CD14-positive monocyte (primary cell): ENCODE results near the gene GLTP. TPM values are rescaled to one million over a fixed set of nuclear protein-coding genes. Genes with fewer than 3 reads are reported as not detected.

ENCODE experiments used
- DNase-seq, 3 donors: peaks; one replicate each; pipeline ENCODE4 v3.0.0-alpha.2; 2011 to 2022
- H2AFZ ChIP-seq: 2 replicates; pipeline ENCODE4 v1.6.0; 2012; ENCODE audit warnings: mild to moderate bottlenecking, low read depth, low read length, inconsistent platforms; ENCODE audit not compliant: insufficient read depth, poor library complexity, severe bottlenecking
- H3K27ac ChIP-seq, 2 donors: 1 replicate in 1 of 2; 2 replicates in 1 of 2; pipeline ENCODE4 v1.5.1; 2012 to 2013; ENCODE audit warnings: low read length in 2 of 2, control low read depth in 1 of 2, inconsistent platforms in 1 of 2, low read depth in 1 of 2, mild to moderate bottlenecking in 1 of 2
- H3K27me3 ChIP-seq, 2 donors: one replicate each; pipeline versions ENCODE4 v1.6.0 to v1.6.1; 2011 to 2013; ENCODE audit warnings: low read length in 2 of 2; ENCODE audit not compliant: control insufficient read depth in 2 of 2, insufficient read depth in 2 of 2
- H3K36me3 ChIP-seq, 2 donors: replicated peaks in 1 of 2; 1 replicate in 1 of 2; 2 replicates in 1 of 2; pipeline versions ENCODE4 v1.5.1 to v1.6.1; 2012 to 2013; ENCODE audit warnings: low read length in 2 of 2, control low read depth in 1 of 2, inconsistent platforms in 1 of 2, mild to moderate bottlenecking in 1 of 2; ENCODE audit not compliant: insufficient read depth in 2 of 2, control insufficient read depth in 1 of 2
- H3K4me1 ChIP-seq, 2 donors: 1 replicate in 1 of 2; 2 replicates in 1 of 2; pipeline versions ENCODE4 v1.5.1 to v1.6.1; 2012 to 2013; ENCODE audit warnings: low read length in 2 of 2, control low read depth in 1 of 2, inconsistent platforms in 1 of 2, mild to moderate bottlenecking in 1 of 2, moderate library complexity in 1 of 2; ENCODE audit not compliant: insufficient read depth in 2 of 2, control insufficient read depth in 1 of 2
- H3K4me2 ChIP-seq: replicated peaks from 2 replicates; pipeline ENCODE3; 2012; ENCODE audit warnings: low read length, moderate library complexity, mild to moderate bottlenecking; ENCODE audit not compliant: poor library complexity, severe bottlenecking; ENCODE audit errors: extremely low read depth
- H3K4me3 ChIP-seq, 3 experiments: fragments of 200-600 bp in 1 of 3; sonication (generic) in 1 of 3; replicated peaks in 1 of 3; 1 replicate in 2 of 3; 2 replicates in 1 of 3; pipeline ENCODE4 v1.5.1; 2011 to 2013; ENCODE audit warnings: low read length in 3 of 3, mild to moderate bottlenecking in 3 of 3, control low read depth in 2 of 3, low read depth in 2 of 3, inconsistent platforms in 1 of 3, moderate library complexity in 1 of 3
- H3K79me2 ChIP-seq: 2 replicates; pipeline ENCODE4 v1.6.0; 2012; ENCODE audit warnings: mild to moderate bottlenecking, control low read depth, inconsistent platforms, low read length, moderate library complexity; ENCODE audit not compliant: insufficient read depth
- H3K9ac ChIP-seq: 2 replicates; pipeline ENCODE4 v1.6.0; 2017; ENCODE audit warnings: low read length, mild to moderate bottlenecking; ENCODE audit not compliant: insufficient read depth, poor library complexity, severe bottlenecking
- H3K9me3 ChIP-seq, 2 donors: replicated peaks in 1 of 2; 1 replicate in 1 of 2; 2 replicates in 1 of 2; pipeline versions ENCODE4 v1.5.1 to v1.6.1; 2012 to 2013; ENCODE audit warnings: low read length in 2 of 2, control low read depth in 1 of 2; ENCODE audit not compliant: control insufficient read depth in 1 of 2, insufficient read depth in 1 of 2
- H4K20me1 ChIP-seq: 2 replicates; pipeline ENCODE4 v1.6.0; 2012; ENCODE audit warnings: mild to moderate bottlenecking, low read length, control low read depth, moderate library complexity; ENCODE audit not compliant: insufficient read depth
- H3K27ac Mint-ChIP-seq, 7 donors: one replicate each; pipeline ENCODE4 v1.8.0; 2020; ENCODE audit warnings: mild to moderate bottlenecking in 7 of 7, mixed read lengths in 7 of 7, moderate library complexity in 6 of 7, inconsistent platforms in 2 of 7
- H3K27me3 Mint-ChIP-seq, 3 donors: one replicate each; pipeline ENCODE4 v1.8.0; 2021 to 2022; ENCODE audit warnings: low read depth in 3 of 3, mild to moderate bottlenecking in 3 of 3, mixed read lengths in 3 of 3, moderate library complexity in 3 of 3, inconsistent platforms in 1 of 3
- H3K36me3 Mint-ChIP-seq, 2 donors: one replicate each; pipeline ENCODE4 v1.8.0; 2020; ENCODE audit warnings: mixed read lengths in 2 of 2, inconsistent platforms in 1 of 2, mild to moderate bottlenecking in 1 of 2
- H3K4me1 Mint-ChIP-seq: one replicate; pipeline ENCODE4 v1.8.0; 2020; ENCODE audit warnings: mild to moderate bottlenecking, mixed read lengths
- H3K4me3 Mint-ChIP-seq, 2 donors: one replicate each; pipeline ENCODE4 v1.8.0; 2020; ENCODE audit warnings: mild to moderate bottlenecking in 2 of 2, mixed read lengths in 2 of 2, moderate library complexity in 1 of 2
- H3K9me3 Mint-ChIP-seq, 7 donors: one replicate each; pipeline ENCODE4 v1.8.0; 2020 to 2022; ENCODE audit warnings: mixed read lengths in 7 of 7, mild to moderate bottlenecking in 6 of 7, moderate library complexity in 6 of 7, inconsistent platforms in 2 of 7
- WGBS: methylation state at CpG from one replicate; pipeline ENCODE4 v1.1.5; 2013; ENCODE audit warnings: missing lambda C conversion rate; ENCODE audit not compliant: insufficient coverage; 5-methylcytosine and 5-hydroxymethylcytosine counted together
- intact Hi-C, 2 donors: fragments of 100-400 bp; cut with micrococcal nuclease; formaldehyde crosslinking; loops; one replicate each; pipeline versions ENCODE4 v1.15.0 to v1.15.1; 2023
- polyA plus RNA-seq, 3 donors: library from polyadenylated mRNA; depleted of rRNA in 1 of 3; unstranded in 2 of 3; stranded (reverse) in 1 of 3; fragments of 300-500 nt in 2 of 3; fragments of >200 nt in 1 of 3; fragmentation: Illumina TruSeq in 2 of 3; gene quantifications; 1 replicate in 2 of 3; 2 replicates in 1 of 3; pipeline ENCODE4 v1.2.3, GENCODE V29; 2012 to 2021
- TF ChIP-seq, protein P1 (sequence below): fragments of 200-600 bp; IDR thresholded peaks from one replicate; pipeline ENCODE4 v1.8.0; 2022; ENCODE audit warnings: antibody characterized with exemption, mild to moderate bottlenecking

Gene GLTP
- polyA plus RNA-seq, 3 donors = 46.2 to 65.9 (median 51.7) TPM

DNA sequence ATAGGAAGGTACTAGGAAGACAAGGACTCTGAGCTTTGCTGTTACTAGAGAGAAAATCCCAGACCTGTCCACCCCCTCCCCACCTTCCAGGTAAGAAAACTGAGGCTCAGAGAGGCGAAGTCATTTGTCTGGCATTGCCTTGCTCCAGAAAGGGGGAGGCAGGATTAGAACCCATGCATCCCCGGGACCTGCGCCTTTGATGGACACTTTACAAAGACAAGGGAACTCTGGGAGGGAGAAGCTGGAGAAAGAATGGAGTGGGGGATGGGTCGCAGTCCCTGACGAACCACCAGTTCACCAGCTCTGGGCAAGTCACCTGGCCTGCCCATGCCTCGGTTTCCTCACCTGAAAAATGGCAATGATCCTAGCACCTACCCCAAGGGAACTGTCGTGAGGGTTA, 57.9 kb downstream of the GLTP start:
- H3K4me2 ChIP-seq = no peak overlapping the region
- no peak overlapping the region for H3K4me3 Mint-ChIP-seq

DNA sequence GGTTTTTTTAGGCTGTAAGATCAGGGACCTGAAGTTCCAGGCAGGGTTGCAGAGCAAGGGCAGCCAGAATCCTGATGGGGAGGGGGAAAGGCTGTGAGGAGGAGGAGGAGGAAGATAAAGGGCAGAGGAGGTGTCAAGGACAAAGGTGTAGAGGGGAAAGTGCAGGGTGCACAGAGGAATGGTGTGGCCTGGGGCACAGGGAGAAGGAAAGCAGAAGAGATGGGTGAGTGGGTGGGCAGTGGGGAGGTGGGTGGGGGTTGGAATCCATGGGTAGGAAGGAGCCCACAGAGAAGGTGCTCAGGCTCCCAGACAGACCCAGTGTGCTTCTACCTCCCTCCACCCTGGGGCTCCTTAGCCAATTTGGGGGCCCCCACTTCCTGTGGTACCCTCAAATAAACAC, 58.4 kb downstream of the GLTP start:
- Histone ChIP-seq H3K4me2 (no peak overlapping the region), H3K36me3 (no peaks in the 10 kb centered on the region), H3K27ac (no peak overlapping the region), H4K20me1 (no peaks in the 10 kb centered on the region), H2AFZ (no peak overlapping the region), H3K9me3 (no peaks in the 10 kb centered on the region), H3K9ac (no peak overlapping the region), H3K79me2 (no peaks in the 10 kb centered on the region), H3K27me3 (no peaks in the 10 kb centered on the region), H3K4me1 (peaks cover 23 to 29% of the 10 kb centered on the region in 2 donors), H3K4me3 (no peak overlapping the region)
- no peak overlapping the region for H3K4me3 Mint-ChIP-seq
- intact Hi-C loops = no loop called here
- H3K27me3 Mint-ChIP-seq = peaks cover 6 to 10% (median 8%) of the 10 kb centered on the region in 3 donors
- peaks cover 0 to 3% (median 0%) of the 10 kb centered on the region in 7 donors for H3K9me3 Mint-ChIP-seq
- H3K27ac Mint-ChIP-seq = peak overlapping the region in 1 of 7 donors; percentile 1
- peaks cover 43% of the 10 kb centered on the region for H3K4me1 Mint-ChIP-seq
- no peak for DNase-seq
- TF ChIP-seq, protein P1, sequence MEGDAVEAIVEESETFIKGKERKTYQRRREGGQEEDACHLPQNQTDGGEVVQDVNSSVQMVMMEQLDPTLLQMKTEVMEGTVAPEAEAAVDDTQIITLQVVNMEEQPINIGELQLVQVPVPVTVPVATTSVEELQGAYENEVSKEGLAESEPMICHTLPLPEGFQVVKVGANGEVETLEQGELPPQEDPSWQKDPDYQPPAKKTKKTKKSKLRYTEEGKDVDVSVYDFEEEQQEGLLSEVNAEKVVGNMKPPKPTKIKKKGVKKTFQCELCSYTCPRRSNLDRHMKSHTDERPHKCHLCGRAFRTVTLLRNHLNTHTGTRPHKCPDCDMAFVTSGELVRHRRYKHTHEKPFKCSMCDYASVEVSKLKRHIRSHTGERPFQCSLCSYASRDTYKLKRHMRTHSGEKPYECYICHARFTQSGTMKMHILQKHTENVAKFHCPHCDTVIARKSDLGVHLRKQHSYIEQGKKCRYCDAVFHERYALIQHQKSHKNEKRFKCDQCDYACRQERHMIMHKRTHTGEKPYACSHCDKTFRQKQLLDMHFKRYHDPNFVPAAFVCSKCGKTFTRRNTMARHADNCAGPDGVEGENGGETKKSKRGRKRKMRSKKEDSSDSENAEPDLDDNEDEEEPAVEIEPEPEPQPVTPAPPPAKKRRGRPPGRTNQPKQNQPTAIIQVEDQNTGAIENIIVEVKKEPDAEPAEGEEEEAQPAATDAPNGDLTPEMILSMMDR = no peak
- peaks cover 4 to 6% of the 10 kb centered on the region in 2 donors for H3K36me3 Mint-ChIP-seq

More for the DNA sequence above, 57.9 kb downstream of the GLTP start:
- WGBS = 90% methylated on average over 4 of the region's 7 CpGs
- no peak overlapping the region for H3K27ac ChIP-seq
- no peaks in the 10 kb centered on the region for H3K79me2 ChIP-seq
- peaks cover 4 to 6% of the 10 kb centered on the region in 2 donors for H3K36me3 Mint-ChIP-seq
- H4K20me1 ChIP-seq = no peaks in the 10 kb centered on the region
- H2AFZ ChIP-seq = no peak overlapping the region
- TF ChIP-seq, protein P1 = no peak
- peaks cover 26 to 29% of the 10 kb centered on the region in 2 donors for H3K4me1 ChIP-seq
- intact Hi-C loops = no loop called here
- H3K27me3 ChIP-seq = no peaks in the 10 kb centered on the region
- H3K9me3 ChIP-seq = no peaks in the 10 kb centered on the region
- peaks cover 8 to 10% (median 8%) of the 10 kb centered on the region in 3 donors for H3K27me3 Mint-ChIP-seq
- no peak for DNase-seq
- H3K4me1 Mint-ChIP-seq = peaks cover 44% of the 10 kb centered on the region
- H3K9ac ChIP-seq = no peak overlapping the region
- H3K4me3 ChIP-seq = no peak overlapping the region
- no peak overlapping the region for H3K27ac Mint-ChIP-seq
- peaks cover 0 to 3% (median 0%) of the 10 kb centered on the region in 7 donors for H3K9me3 Mint-ChIP-seq
- H3K36me3 ChIP-seq = no peaks in the 10 kb centered on the region
